Activated T-helper 17 cell treated with anti-CD3 and anti-CD28 coated beads, Interleukin-2, amount 50 U/mL, for 72 hours (primary cell): ENCODE measurements around the gene ABCB6. TPM values are rescaled to one million over a fixed set of nuclear protein-coding genes. Genes with fewer than 3 reads are reported as not detected.
A peak's percentile ranks its signal among the peaks of the same experiment; 100 is the strongest.

Experiments
- ATAC-seq: fragments of 150-1000 bp; cut with Tn5 transposase; replicated peaks from 2 replicates; pipeline ENCODE4 v1.10.0; 2021; ENCODE audit warnings: mild to moderate bottlenecking, moderate library complexity
- H3K27ac Mint-ChIP-seq: one replicate; pipeline ENCODE4 v1.8.0; 2022; ENCODE audit warnings: mixed read lengths
- H3K27me3 Mint-ChIP-seq: one replicate; pipeline ENCODE4 v1.8.0; 2022; ENCODE audit warnings: mixed read lengths
- H3K36me3 Mint-ChIP-seq: one replicate; pipeline ENCODE4 v1.8.0; 2022; ENCODE audit warnings: low read depth, mild to moderate bottlenecking, mixed read lengths
- H3K4me1 Mint-ChIP-seq: one replicate; pipeline ENCODE4 v1.8.0; 2022; ENCODE audit warnings: mixed read lengths
- H3K4me3 Mint-ChIP-seq: one replicate; pipeline ENCODE4 v1.8.0; 2022; ENCODE audit warnings: mild to moderate bottlenecking, mixed read lengths
- H3K9me3 Mint-ChIP-seq: one replicate; pipeline ENCODE4 v1.8.0; 2022; ENCODE audit warnings: mixed read lengths
- total RNA-seq, 2 donors: library from RNA; stranded (reverse); gene quantifications; one replicate each; pipeline ENCODE4 v1.2.3, GENCODE V29; 2022

The ABCB6 gene
- total RNA-seq, 2 donors from 2014 or later: 29.7 to 94.1 TPM

DNA sequence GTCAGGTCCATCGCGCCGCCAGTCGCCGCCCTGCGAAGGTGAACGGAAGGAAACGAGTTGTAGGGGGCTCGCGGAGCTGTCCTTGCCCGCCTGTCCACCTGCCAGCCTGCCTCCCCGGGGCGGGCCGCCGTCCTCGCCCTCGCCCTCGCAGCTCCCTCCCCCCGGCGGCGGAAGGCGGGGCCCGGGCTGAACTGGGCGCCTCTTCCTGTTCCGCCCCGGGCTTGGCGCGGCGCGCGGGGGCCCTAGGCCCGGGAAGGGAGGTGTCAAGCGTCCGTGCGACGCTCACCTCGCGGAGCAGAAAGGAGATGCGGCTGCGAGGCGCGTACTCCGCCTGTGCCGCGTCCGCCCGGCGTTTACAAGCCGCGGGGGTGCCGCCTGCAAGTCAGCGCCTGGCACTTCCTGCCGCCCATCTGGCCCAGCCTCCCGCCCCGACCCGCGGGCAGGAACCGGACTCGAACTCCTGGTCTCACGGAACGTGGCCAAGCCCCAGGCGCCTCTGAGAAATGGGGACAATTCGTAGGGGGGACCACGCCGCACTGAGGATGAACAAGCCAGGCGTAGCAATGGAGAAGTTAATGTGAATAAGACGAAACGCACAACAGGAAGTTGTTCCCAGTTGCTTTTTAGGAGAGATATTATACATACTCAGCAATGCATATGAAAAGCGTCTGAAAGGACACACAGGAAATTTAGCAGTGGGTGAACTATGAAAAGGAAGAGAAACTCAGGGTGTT lies 41.8 kb downstream of the ABCB6 start, which contains the start of gene CNPPD1:
TSS of gene CNPPD1 (minus strand) at position 108 of the 734 bp plus-strand sequence. CDS start at position 11, 97 bp downstream.
- Mint-ChIP-seq H3K27ac (peak within 1 kb of the TSS; percentile 98), H3K4me3 (peak within 1 kb of the TSS; percentile 99), H3K9me3 (no peaks in the 10 kb centered on the region), H3K4me1 (peaks cover 26% of the 10 kb centered on the region), H3K27me3 (no peaks in the 10 kb centered on the region), H3K36me3 (peaks cover 89% of the 10 kb centered on the region)
- peak; percentile 80 for ATAC-seq

DNA sequence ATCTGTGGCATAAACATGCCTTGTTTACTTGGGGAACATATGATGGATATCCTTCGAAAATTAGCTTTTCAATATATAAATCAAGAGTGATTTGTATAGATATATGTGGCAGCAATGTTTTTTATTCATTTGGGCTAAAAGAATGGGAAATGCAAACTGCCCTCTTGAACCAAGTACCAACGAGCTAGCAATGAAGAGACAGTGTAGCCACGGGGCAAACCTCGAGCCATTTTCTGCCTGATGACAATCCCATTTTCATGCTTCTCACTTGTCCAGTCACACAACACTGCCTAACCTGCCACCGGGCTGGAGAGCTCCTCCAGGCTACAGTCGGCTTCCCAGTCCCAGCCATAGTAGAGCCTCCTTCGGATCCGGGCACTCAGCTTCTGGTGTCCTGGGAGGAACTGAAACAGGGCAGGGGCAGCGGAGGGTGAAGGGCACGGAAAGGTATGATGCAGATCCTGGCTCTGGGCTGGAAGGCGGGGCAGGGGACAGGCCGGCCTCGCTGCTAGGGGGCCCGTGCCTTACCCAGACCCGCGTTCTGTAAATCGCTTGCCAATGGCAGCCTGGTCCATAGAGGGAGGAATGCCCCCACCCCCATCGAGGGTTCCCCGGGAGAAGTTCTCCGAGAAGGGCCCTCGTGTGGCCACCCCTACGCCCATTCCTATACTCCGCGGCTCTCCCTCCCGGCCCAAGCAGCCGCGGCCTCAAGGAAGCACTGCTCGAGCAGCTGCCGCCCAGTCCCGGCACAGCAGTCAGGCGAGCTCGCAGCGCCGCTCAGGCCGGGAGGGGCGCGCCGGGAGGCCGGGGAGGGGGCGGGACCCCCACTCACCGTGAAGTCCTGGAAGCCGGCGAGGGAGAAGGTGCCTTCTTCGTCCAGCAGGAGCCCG lies 42.6 kb downstream of the ABCB6 start:
- peak overlapping the region; percentile 82 for H3K27ac Mint-ChIP-seq
- H3K4me1 Mint-ChIP-seq: peaks cover 24% of the 10 kb centered on the region
- H3K36me3 Mint-ChIP-seq: peaks cover 89% of the 10 kb centered on the region
- peak overlapping the region; percentile 99 for H3K4me3 Mint-ChIP-seq
- H3K27me3 Mint-ChIP-seq: no peaks in the 10 kb centered on the region
- ATAC-seq: peak; percentile 23
- no peaks in the 10 kb centered on the region for H3K9me3 Mint-ChIP-seq

DNA sequence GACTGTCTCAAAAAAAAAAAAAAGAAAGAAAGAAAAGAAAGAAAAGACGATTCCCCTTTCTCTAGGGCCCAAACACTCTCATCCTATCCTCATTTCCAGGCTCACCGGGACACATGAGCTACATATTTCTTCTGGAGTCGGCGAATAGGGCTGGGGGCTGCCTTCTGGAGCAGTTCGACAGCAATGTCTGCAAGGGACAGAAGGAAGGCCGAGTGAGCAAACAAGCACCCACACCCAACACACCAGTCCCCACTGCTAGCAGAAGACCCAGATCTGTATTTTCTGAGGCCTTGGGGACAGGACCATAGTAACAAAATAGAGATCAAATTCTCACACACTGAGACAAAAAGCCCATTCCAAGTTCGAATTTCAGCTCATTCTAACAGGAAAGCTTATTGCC lies 43.3 kb downstream of the ABCB6 start:
- no peak for ATAC-seq

DNA sequence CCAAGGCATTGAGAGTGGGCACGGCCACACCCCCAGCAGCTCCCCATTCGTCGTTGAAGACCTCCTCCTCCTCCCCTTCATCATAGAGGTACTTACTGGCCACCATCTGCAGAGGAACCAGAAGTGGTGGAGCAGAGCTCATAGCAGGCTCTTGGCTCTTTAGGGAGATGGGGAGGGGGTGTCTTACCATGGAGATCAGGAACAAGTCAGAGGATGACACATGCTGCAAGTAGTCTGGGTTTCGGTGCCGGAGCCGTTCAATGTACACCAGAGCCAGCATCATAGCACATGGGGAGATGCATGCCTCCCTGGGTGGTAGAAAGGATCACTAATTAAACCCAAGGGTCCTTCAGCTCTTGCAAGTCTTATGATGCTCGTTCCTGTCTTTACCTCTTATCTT lies 44.0 kb downstream of the ABCB6 start:
- no peaks in the 10 kb centered on the region for H3K9me3 Mint-ChIP-seq
- ATAC-seq: no peak
- peaks cover 16% of the 10 kb centered on the region for H3K4me1 Mint-ChIP-seq
- peaks cover 79% of the 10 kb centered on the region for H3K36me3 Mint-ChIP-seq
- H3K27me3 Mint-ChIP-seq: no peaks in the 10 kb centered on the region
- peak overlapping the region; percentile 82 for H3K27ac Mint-ChIP-seq
- H3K4me3 Mint-ChIP-seq: peak overlapping the region; percentile 99

More for the DNA sequence above, 43.3 kb downstream of the ABCB6 start:
- peak overlapping the region; percentile 82 for H3K27ac Mint-ChIP-seq
- peaks cover 86% of the 10 kb centered on the region for H3K36me3 Mint-ChIP-seq
- no peaks in the 10 kb centered on the region for H3K27me3 Mint-ChIP-seq
- peaks cover 17% of the 10 kb centered on the region for H3K4me1 Mint-ChIP-seq
- H3K4me3 Mint-ChIP-seq: peak overlapping the region; percentile 99
- H3K9me3 Mint-ChIP-seq: no peaks in the 10 kb centered on the region

DNA sequence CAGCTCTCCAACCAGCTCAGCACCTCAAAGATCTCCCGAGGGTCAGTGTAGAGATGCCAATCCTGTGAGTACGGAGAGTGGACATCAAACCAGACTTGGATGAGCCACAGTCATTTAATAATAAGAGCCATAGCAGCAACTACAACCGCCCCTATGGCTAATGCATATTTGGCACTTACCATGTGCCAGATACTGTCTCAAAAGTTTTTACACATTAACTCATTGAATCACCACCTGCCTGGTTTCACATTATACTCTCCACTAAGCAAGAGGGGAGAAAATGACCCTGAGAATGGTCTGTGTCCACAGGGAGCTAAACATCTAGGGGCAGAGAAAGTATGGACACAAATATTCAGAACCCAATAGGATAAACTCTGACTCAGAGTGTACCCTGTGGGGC lies 44.6 kb downstream of the ABCB6 start:
- peak overlapping the region; percentile 82 for H3K27ac Mint-ChIP-seq
- H3K9me3 Mint-ChIP-seq: no peaks in the 10 kb centered on the region
- no peak for ATAC-seq
- H3K4me3 Mint-ChIP-seq: peak overlapping the region; percentile 99
- no peaks in the 10 kb centered on the region for H3K27me3 Mint-ChIP-seq
- H3K4me1 Mint-ChIP-seq: peaks cover 13% of the 10 kb centered on the region
- peaks cover 72% of the 10 kb centered on the region for H3K36me3 Mint-ChIP-seq

DNA sequence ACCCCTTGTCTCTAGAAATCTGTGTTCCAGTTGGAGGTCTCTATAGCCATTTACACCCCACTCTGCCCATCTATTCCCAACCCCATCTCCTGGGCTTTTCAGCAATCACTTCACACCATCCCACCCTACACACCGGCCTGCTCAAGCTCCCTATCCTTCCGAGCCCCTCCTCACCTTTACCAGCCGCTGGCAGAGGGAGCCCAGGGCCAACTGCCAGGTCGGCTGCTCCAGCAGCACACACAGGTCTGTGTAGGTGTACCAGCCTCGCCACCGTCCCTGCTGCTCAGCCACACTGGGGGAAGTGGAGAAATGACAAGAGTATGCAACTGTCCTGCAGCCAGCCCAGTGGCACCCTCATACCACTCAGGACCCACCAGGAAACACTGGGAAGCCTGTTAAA lies 45.6 kb downstream of the ABCB6 start:
- H3K36me3 Mint-ChIP-seq: peaks cover 65% of the 10 kb centered on the region
- peak overlapping the region; percentile 63 for H3K27ac Mint-ChIP-seq
- no peak overlapping the region for H3K4me3 Mint-ChIP-seq
- H3K4me1 Mint-ChIP-seq: peaks cover 11% of the 10 kb centered on the region
- ATAC-seq: no peak
- H3K9me3 Mint-ChIP-seq: no peaks in the 10 kb centered on the region
- H3K27me3 Mint-ChIP-seq: no peaks in the 10 kb centered on the region

DNA sequence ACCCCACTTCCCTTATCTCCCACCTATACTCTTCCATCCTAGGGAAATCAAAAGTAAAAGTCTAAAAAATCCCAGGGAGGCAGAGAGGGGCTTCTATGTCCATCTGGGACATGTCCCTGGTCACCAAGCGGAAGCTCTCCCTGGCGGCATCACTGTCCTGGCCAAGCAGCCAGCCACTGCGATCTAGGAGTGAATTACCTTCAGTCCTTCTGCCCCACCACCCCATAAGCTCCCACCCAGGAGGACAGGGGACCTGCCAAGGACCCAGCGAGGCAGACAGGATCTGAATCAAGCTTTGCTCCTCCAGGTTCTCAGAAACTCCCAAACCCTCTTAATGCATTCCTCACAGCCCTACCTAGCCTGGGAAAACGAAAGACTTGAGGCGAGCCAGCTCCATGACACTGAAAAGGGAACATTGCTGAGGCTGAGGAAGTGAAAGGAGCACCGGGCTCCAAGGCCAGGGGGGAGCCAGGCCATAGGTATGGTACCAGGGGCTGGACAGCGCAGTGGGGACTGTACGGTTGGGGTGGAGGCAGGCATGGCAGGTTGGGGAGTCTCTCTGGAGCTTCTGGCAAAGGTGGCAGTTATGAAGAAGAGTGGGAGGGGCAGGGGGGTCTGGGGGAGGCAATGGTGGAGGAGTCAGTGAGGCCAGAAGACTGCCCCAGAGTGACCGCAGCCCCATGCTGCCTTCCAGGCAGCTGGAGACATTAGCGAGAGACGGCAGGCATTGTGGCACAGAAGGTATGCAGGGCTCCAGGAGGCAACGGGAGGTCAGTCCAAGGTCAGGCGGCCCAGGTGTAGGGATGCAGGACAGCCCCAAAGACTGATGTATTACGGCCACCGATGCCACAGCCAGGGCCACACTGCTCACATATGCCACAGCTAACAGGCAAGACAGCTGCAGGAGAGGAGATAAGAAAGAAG lies 46.3 kb downstream of the ABCB6 start:
- peak overlapping the region; percentile 63 for H3K27ac Mint-ChIP-seq
- H3K4me1 Mint-ChIP-seq: peaks cover 11% of the 10 kb centered on the region
- no peaks in the 10 kb centered on the region for H3K27me3 Mint-ChIP-seq
- no peak overlapping the region for H3K4me3 Mint-ChIP-seq
- H3K9me3 Mint-ChIP-seq: no peaks in the 10 kb centered on the region
- H3K36me3 Mint-ChIP-seq: peaks cover 61% of the 10 kb centered on the region
- ATAC-seq: no peak

DNA sequence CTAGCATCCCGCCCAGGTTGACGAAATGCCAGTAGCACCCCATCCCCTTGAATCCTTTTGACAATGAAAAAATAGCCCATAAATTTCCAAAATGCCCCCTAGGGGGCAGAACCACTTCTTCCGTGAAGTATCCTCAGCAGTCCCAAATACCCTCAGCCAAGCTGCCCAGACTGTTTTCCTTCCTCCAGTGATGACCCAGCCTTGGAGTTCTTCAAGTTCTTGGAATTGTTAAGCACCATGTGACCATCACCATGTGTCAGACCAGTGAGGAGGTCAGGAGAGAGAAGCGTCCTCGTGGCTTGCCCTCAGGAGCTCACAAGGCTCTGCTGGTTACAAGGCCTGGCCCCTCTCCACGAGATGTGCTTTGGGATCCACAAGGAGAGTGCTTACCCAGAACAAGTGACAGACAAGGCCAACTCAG lies 47.5 kb downstream of the ABCB6 start:
- H3K27ac Mint-ChIP-seq: peak overlapping the region; percentile 55
- no peaks in the 10 kb centered on the region for H3K9me3 Mint-ChIP-seq
- H3K4me3 Mint-ChIP-seq: no peak overlapping the region
- H3K4me1 Mint-ChIP-seq: peaks cover 11% of the 10 kb centered on the region
- peaks cover 54% of the 10 kb centered on the region for H3K36me3 Mint-ChIP-seq
- no peaks in the 10 kb centered on the region for H3K27me3 Mint-ChIP-seq
- peak; percentile 48 for ATAC-seq

DNA sequence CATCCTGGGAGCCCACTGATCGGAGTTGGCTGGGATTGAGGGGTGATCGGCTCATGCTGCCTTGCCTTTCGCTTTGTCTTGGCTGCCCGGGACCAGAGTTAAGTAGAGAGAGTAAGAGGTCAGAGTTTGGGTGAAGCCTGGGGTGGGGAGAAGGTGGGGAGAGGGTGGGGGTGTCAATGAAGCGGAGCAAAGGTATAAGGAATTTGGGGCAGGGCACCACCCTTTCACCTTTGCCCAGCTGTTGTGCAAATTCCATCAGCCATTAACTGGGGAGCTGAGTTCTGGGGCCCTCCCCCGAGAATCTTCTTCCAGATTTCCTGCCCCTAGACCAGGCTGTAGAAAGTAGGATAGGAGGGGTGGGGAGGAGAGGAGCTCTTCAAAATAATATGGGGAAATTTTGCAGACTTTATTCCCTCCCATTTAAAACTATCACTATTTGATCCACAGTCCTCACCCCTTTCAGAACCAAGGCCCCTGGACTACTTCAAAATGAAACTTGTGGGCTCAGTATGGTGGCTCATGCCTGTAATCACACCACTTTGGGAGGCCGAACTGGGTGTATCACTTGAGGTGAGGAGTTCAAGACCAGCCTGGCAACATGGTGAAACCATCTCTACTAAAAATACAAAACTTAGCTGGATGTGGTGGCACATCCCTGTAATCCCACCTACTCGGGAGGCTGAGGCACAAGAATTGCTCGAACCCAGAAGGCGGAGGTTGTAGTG lies 48.7 kb downstream of the ABCB6 start, which contains the start of gene SLC23A3:
TSS of gene SLC23A3 (minus strand) at position 100 of the 725 bp plus-strand sequence. CDS start at position 55, 45 bp downstream.
- ATAC-seq: peak; percentile 40
- Mint-ChIP-seq H3K36me3 (peaks cover 43% of the 10 kb centered on the region), H3K27me3 (no peaks in the 10 kb centered on the region), H3K4me3 (no peak within 1 kb of the TSS), H3K4me1 (peaks cover 11% of the 10 kb centered on the region), H3K27ac (no peak within 1 kb of the TSS), H3K9me3 (no peaks in the 10 kb centered on the region)

DNA sequence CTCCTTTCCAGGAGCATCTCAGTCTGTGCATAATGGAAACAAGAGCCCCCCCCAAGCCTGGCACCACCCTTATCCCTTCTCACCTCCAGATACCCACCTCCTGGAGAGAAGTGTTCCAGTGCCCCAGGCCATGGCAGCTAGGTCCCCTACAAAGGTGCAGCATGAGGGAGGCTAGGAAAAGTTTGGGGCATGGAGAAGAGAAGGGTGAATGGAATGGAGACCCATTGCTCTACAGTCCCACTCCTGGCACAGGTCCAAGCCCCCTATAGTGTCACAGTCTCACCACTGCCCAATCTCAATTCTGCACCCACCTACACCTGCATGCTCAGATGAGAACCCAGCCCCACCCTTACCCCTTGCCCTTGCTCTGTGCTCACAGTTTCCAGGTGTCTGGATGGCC lies 49.8 kb downstream of the ABCB6 start:
- H3K4me1 Mint-ChIP-seq: peaks cover 2% of the 10 kb centered on the region
- H3K36me3 Mint-ChIP-seq: peaks cover 31% of the 10 kb centered on the region
- ATAC-seq: no peak
- no peaks in the 10 kb centered on the region for H3K9me3 Mint-ChIP-seq
- H3K27me3 Mint-ChIP-seq: no peaks in the 10 kb centered on the region
- no peak overlapping the region for H3K27ac Mint-ChIP-seq
- H3K4me3 Mint-ChIP-seq: no peak overlapping the region

DNA sequence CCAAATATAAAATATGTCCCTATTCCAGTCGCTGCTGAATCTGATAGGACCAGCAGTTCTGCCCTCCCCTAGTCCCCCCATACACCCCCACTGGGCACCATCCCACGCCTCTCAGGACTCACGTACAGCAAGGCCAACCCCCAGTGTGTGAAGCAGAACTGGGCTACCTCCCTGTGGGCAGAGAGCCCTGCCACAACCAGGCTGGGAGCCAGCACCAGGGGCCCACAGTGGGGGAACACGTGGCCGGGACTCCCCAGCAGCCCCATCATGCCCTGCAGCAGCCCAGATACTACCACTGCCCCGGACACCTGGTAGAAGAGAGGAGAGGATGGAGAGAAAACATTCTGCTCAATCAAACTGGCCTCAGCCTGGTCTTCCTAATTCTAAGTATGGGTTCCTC lies 50.2 kb downstream of the ABCB6 start:
- Mint-ChIP-seq H3K36me3 (peaks cover 27% of the 10 kb centered on the region), H3K4me1 (no peaks in the 10 kb centered on the region), H3K27ac (peak overlapping the region; percentile 56), H3K4me3 (no peak overlapping the region), H3K27me3 (no peaks in the 10 kb centered on the region), H3K9me3 (no peaks in the 10 kb centered on the region)
- no peak for ATAC-seq

DNA sequence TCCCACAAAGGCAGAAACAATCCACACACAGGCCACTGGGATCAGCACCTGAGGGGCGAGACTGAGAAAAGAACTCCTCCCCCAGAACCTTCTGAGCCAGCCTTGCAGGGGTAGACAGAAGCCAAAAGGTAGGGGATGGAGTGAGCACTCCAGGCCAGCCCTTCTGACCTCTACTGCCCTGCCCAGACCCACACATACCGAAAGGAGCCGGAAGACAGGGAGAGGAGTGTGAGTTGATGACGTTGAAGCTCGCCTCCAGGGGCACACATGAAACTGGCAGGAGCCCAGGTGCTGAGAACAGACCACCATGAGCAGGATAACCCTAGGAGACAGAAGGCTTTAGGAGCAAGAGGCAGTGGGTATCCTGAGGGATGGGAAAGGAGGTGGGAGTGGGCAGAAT lies 50.8 kb downstream of the ABCB6 start:
- Mint-ChIP-seq H3K27me3 (no peaks in the 10 kb centered on the region), H3K4me3 (no peak overlapping the region), H3K4me1 (no peaks in the 10 kb centered on the region), H3K27ac (peak overlapping the region; percentile 56), H3K36me3 (peaks cover 22% of the 10 kb centered on the region), H3K9me3 (no peaks in the 10 kb centered on the region)
- ATAC-seq: no peak

DNA sequence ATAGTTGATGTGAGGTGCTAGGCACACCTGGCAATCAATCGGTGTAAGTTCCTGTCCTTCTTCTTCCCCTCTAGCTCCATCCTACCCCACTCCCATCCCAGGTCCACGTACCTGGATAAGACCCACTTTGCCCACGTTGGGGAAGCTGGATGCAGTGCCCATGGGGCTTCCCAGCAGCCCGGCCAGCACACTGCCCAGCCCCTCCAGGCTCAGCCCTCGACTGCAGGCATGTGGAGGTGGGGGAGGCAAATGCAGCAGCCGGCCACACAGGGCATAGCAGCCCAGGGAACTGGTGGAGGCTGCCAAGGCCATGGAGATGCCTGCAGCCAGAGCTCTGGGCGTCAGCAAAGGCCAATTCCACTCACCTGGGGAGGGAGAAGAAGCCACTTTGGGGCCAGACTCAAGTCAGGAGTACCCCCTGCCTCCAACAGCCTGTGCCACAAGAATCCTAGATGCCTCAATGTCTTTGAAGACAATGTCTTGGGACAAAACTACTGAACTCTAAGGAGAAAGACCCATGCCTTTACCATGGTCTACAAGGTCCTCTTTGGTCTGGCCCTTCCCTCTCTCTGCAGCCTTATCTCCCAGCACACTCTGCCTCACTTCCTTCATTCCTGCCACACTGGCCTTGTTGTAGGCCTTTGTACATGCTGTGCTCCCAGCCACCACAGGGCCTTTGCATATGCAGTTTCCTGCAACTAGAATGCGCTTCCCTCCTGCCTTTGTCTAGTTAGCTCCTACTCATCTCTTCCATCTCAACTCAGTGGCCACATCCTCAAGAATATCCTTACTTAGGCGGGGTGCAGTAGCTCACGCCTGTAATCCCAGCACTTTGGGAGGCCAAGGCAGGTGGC lies 53.5 kb downstream of the ABCB6 start:
- Mint-ChIP-seq H3K27ac (peak overlapping the region; percentile 7), H3K4me1 (peaks cover 10% of the 10 kb centered on the region), H3K9me3 (no peaks in the 10 kb centered on the region), H3K36me3 (no peaks in the 10 kb centered on the region), H3K27me3 (no peaks in the 10 kb centered on the region), H3K4me3 (no peak overlapping the region)
- no peak for ATAC-seq
